OCI-LY1 (cell line): ENCODE data around the gene CHMP3.
"Not testable (repeated sequence)": the region's sequence is repeated elsewhere in the genome, so short reads cannot be mapped to it uniquely, and the experiment has no call there.

Experiments
- EZH2 ChIP-seq: fragments of 200-600 bp; sonication (generic), shearing (Covaris generic); IDR thresholded peaks from 2 replicates; pipeline ENCODE4 v1.8.0; 2017; ENCODE audit warnings: borderline replicate concordance, mixed run types, mild to moderate bottlenecking, antibody characterized with exemption, low read length, moderate library complexity, mixed read lengths
- TF ChIP-seq, protein P1 (sequence below): fragments of 200-600 bp; sonication (generic), shearing (Covaris generic); IDR thresholded peaks from 2 replicates; pipeline ENCODE4 v1.5.1; 2017; ENCODE audit warnings: mild to moderate bottlenecking, antibody characterized with exemption, low read length, moderate library complexity, mixed read lengths

DNA sequence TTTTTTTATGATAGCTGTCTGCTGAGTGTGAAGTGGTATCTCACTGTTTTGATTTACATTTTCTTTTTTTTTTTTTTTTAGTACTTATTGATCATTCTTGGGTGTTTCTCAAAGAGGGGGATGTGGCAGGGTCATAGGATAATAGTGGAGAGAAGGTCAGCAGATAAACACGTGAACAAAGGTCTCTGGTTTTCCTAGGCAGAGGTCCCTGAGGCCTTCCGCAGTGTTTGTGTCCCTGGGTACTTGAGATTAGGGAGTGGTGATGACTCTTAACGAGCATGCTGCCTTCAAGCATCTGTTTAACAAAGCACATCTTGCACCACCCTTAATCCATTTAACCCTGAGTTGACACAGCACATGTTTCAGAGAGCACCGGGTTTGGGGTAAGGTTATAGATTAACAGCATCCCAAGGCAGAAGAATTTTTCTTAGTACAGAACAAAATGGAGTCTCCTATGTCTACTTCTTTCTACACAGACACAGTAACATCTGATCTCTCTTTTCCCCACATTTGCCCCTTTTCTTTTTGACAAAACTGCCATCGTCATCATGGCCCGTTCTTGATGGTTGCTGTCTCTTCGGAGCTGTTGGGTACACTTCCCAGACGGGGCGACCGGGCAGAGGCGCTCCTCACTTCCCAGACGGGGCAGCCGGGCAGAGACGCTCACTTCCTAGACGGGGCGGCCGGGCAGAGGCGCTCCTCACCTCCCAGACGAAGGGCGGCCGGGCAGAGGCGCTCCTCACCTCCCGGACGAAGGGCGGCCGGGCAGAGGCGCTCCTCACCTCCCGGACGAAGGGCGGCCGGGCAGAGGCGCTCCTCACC is 18.8 kb downstream of the CHMP3 start:
- TF ChIP-seq, protein P1, sequence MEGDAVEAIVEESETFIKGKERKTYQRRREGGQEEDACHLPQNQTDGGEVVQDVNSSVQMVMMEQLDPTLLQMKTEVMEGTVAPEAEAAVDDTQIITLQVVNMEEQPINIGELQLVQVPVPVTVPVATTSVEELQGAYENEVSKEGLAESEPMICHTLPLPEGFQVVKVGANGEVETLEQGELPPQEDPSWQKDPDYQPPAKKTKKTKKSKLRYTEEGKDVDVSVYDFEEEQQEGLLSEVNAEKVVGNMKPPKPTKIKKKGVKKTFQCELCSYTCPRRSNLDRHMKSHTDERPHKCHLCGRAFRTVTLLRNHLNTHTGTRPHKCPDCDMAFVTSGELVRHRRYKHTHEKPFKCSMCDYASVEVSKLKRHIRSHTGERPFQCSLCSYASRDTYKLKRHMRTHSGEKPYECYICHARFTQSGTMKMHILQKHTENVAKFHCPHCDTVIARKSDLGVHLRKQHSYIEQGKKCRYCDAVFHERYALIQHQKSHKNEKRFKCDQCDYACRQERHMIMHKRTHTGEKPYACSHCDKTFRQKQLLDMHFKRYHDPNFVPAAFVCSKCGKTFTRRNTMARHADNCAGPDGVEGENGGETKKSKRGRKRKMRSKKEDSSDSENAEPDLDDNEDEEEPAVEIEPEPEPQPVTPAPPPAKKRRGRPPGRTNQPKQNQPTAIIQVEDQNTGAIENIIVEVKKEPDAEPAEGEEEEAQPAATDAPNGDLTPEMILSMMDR, result not testable (repeated sequence)
- not testable (repeated sequence) for TF ChIP-seq EZH2
